NCI-H2196 treated with DMSO at 0.1 percent for 48 hours (cell line): ENCODE measurements around the gene UBR4.

Experiments used
- DNase-seq: peaks from one replicate; lab custom pipeline; 2025; ENCODE audit not compliant: unreplicated experiment; lab: John Stamatoyannopoulos, UW

UBR4 gene

GRCh38 chr1:19149736-19150135 lies 60.3 kb downstream of the UBR4 start:
- DNase-seq = no peak

- DNase-seq = no peak
Observed at GRCh38 chr1:19140465-19140864, 69.6 kb downstream of the UBR4 start.

- no peak for DNase-seq
Observed at GRCh38 chr1:19139711-19140110, 70.4 kb downstream of the UBR4 start.

- DNase-seq = no peak
Observed at GRCh38 chr1:19138958-19139581, 71.0 kb downstream of the UBR4 start.

- DNase-seq = no peak
Observed at GRCh38 chr1:19138331-19138730, 71.7 kb downstream of the UBR4 start.

- DNase-seq = no peak
Observed at GRCh38 chr1:19137158-19137557, 72.9 kb downstream of the UBR4 start.

GRCh38 chr1:19133360-19133759 lies 76.7 kb downstream of the UBR4 start:
- DNase-seq = no peak

- DNase-seq = no peak
Observed at GRCh38 chr1:19130468-19130867, 79.6 kb downstream of the UBR4 start.

GRCh38 chr1:19128968-19129514 lies 81.0 kb downstream of the UBR4 start:
- DNase-seq = no peak

GRCh38 chr1:19124273-19124672 lies 85.8 kb downstream of the UBR4 start:
- no peak for DNase-seq

- DNase-seq = no peak
Observed at GRCh38 chr1:19123837-19124236, 86.2 kb downstream of the UBR4 start.

- no peak for DNase-seq
Observed at GRCh38 chr1:19122668-19123067, 87.4 kb downstream of the UBR4 start.

GRCh38 chr1:19121192-19121591 lies 88.9 kb downstream of the UBR4 start:
- no peak for DNase-seq

GRCh38 chr1:19120070-19120469 lies 90.0 kb downstream of the UBR4 start:
- no peak for DNase-seq

- no peak for DNase-seq
Observed at GRCh38 chr1:19115082-19115808, 94.8 kb downstream of the UBR4 start.

- peak; percentile 7 for DNase-seq
Observed at GRCh38 chr1:19113697-19114092, 96.4 kb downstream of the UBR4 start.

GRCh38 chr1:19112891-19113696 lies 97.0 kb downstream of the UBR4 start:
- DNase-seq = no peak

- no peak for DNase-seq
Observed at GRCh38 chr1:19110257-19110927, 99.7 kb downstream of the UBR4 start.

GRCh38 chr1:19109545-19109944 lies 100.5 kb downstream of the UBR4 start:
- DNase-seq = no peak

- DNase-seq = no peak
Observed at GRCh38 chr1:19101244-19101643, 108.8 kb downstream of the UBR4 start.

- DNase-seq = no peak
Observed at GRCh38 chr1:19100028-19100427, 110.0 kb downstream of the UBR4 start.
